Measurements from ENCODE around the gene EYA3. TPM values are rescaled to one million over a fixed set of nuclear protein-coding genes. Genes with fewer than 3 reads are reported as not detected.

Gene EYA3
- total and polyA plus RNA-seq, 10 of the 15 experiments (the other 5 are each of a cell fraction or from before 2014, with no cell fraction given) = 13.0 to 46.6 (median 23.4) TPM

- TF ChIP-seq, protein P1, sequence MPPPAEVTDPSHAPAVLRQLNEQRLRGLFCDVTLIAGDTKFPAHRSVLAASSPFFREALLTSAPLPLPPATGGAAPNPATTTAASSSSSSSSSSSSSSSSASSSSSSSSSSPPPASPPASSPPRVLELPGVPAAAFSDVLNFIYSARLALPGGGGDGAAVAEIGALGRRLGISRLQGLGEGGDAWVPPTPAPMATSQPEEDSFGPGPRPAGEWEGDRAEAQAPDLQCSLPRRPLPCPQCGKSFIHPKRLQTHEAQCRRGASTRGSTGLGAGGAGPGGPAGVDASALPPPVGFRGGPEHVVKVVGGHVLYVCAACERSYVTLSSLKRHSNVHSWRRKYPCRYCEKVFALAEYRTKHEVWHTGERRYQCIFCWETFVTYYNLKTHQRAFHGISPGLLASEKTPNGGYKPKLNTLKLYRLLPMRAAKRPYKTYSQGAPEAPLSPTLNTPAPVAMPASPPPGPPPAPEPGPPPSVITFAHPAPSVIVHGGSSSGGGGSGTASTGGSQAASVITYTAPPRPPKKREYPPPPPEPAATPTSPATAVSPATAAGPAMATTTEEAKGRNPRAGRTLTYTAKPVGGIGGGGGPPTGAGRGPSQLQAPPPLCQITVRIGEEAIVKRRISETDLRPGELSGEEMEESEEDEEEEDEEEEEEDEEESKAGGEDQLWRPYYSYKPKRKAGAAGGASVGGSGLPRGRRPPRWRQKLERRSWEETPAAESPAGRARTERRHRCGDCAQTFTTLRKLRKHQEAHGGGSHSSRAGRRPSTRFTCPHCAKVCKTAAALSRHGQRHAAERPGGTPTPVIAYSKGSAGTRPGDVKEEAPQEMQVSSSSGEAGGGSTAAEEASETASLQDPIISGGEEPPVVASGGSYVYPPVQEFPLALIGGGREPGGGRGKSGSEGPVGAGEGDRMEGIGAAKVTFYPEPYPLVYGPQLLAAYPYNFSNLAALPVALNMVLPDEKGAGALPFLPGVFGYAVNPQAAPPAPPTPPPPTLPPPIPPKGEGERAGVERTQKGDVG (CRISPR knock-in tag; IDR thresholded peaks at IDR 0.05) = no peak
- TF ChIP-seq E4F1 (IDR thresholded peaks at IDR 0.05; ENCODE audit: borderline replicate concordance, partially characterized antibody) (no peak), CREB1 (IDR thresholded peaks at IDR 0.05; ENCODE audit: low read depth) (peak; percentile 36; the same call in 1 of the 2 replicates), SUZ12 (IDR thresholded peaks at IDR 0.05; ENCODE audit: unreplicated experiment) (no peak), YY1 (IDR thresholded peaks at IDR 0.05; ENCODE audit: low read depth, low read length) (peak; percentile 60; the same call in 1 of the 2 replicates), MYC (IDR thresholded peaks at IDR 0.05; ENCODE audit: insufficient read depth, insufficient read length, insufficient replicate concordance, low read length, severe bottlenecking) (no peak), RELA (IDR thresholded peaks at IDR 0.05; ENCODE audit: borderline replicate concordance, partially characterized antibody) (no peak), CTCF (IDR thresholded peaks at IDR 0.05 in 2 of 3, conservative IDR thresholded peaks at IDR 0.05 in 1 of 3; ENCODE audit: control insufficient read depth in 2 of 3, extremely low read depth in 1 of 3, insufficient read depth in 1 of 3, low read depth in 3 of 3, low read length in 3 of 3) (no peak), TCF12 (IDR thresholded peaks at IDR 0.05; ENCODE audit: low read depth, low read length) (no peak), ZNF384 (IDR thresholded peaks at IDR 0.05; ENCODE audit: borderline replicate concordance, low read depth, low read length) (no peak), TARDBP (IDR thresholded peaks at IDR 0.05; ENCODE audit: borderline replicate concordance) (no peak), NR2C1 (IDR thresholded peaks at IDR 0.05) (no peak), NRF1 (conservative IDR thresholded peaks at IDR 0.05; ENCODE audit: low read depth, low read length) (no peak), POLR2AphosphoS2 (IDR thresholded peaks at IDR 0.05; ENCODE audit: low read depth, low read length) (no peak)
- TF ChIP-seq, protein P2, sequence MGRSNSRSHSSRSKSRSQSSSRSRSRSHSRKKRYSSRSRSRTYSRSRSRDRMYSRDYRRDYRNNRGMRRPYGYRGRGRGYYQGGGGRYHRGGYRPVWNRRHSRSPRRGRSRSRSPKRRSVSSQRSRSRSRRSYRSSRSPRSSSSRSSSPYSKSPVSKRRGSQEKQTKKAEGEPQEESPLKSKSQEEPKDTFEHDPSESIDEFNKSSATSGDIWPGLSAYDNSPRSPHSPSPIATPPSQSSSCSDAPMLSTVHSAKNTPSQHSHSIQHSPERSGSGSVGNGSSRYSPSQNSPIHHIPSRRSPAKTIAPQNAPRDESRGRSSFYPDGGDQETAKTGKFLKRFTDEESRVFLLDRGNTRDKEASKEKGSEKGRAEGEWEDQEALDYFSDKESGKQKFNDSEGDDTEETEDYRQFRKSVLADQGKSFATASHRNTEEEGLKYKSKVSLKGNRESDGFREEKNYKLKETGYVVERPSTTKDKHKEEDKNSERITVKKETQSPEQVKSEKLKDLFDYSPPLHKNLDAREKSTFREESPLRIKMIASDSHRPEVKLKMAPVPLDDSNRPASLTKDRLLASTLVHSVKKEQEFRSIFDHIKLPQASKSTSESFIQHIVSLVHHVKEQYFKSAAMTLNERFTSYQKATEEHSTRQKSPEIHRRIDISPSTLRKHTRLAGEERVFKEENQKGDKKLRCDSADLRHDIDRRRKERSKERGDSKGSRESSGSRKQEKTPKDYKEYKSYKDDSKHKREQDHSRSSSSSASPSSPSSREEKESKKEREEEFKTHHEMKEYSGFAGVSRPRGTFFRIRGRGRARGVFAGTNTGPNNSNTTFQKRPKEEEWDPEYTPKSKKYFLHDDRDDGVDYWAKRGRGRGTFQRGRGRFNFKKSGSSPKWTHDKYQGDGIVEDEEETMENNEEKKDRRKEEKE (IDR thresholded peaks at IDR 0.05) = no peak
- TF ChIP-seq, protein P3, sequence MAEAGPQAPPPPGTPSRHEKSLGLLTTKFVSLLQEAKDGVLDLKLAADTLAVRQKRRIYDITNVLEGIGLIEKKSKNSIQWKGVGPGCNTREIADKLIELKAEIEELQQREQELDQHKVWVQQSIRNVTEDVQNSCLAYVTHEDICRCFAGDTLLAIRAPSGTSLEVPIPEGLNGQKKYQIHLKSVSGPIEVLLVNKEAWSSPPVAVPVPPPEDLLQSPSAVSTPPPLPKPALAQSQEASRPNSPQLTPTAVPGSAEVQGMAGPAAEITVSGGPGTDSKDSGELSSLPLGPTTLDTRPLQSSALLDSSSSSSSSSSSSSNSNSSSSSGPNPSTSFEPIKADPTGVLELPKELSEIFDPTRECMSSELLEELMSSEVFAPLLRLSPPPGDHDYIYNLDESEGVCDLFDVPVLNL (IDR thresholded peaks at IDR 0.05; ENCODE audit: low read depth, low read length) = no peak
These were observed 26.9 kb upstream of the EYA3 start (continued) for GRCh38 chr1:28115267-28115666.
